DOHH2 (cell line): ENCODE data around the gene EDC3.

Source experiments
- EZH2phosphoT487 ChIP-seq: fragments of 200-600 bp; sonication (generic); IDR thresholded peaks from 2 replicates; pipeline ENCODE4 v1.6.1; 2017; ENCODE audit warnings: borderline replicate concordance, mild to moderate bottlenecking, antibody characterized with exemption, low read length, moderate library complexity, mixed read lengths
- TF ChIP-seq, protein P1 (sequence below): fragments of 200-600 bp; sonication (generic); IDR thresholded peaks from one replicate; pipeline ENCODE4 v1.5.1; 2014; ENCODE audit warnings: antibody characterized with exemption, mild to moderate bottlenecking, low read depth, low read length; ENCODE audit not compliant: poor library complexity, severe bottlenecking

DNA sequence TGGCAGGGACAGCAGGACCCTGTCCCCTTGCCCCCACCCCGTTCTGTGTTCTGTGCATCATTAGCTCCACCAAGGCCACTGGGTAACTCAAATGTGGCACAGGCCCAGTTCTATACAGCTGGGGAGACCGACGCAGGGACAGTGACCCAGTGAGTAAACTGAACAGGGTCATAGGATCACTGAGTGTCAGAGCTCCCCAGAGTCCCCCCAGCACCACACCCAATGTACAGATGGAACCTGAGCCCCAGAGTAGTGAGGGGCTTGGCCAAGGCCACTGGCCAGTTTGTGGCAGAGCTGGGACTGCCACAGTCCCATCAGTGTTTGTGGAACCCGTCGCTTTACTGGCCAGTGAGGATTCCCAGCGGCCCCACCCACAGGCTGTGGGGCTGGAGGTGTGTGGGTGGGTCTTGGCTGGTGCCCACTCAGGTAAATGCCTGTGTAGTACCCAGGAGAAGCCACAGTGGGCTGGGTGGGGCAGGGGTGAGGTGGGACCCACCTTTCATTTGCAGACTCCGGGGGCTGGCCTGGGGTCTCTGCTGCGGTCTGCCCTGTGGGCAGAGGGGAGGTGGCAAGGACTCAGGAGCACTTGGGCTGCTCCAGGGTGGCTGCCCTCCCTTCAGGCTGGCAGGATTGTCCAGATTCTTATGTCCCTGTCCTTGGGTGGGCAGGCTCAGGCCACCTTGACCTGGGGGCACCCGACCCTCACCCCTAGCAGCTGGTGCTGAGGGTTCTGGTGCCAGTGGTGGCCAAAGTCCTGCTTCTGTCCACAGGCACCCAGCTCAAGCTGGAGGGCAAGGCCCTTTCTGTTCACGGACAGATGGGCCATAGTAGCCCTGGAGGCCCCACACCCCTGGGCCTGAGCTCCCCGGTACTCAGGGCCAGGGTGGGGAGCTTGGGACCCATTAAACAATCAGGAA lies 91.8 kb downstream of the EDC3 start:
- TF ChIP-seq, protein P1, sequence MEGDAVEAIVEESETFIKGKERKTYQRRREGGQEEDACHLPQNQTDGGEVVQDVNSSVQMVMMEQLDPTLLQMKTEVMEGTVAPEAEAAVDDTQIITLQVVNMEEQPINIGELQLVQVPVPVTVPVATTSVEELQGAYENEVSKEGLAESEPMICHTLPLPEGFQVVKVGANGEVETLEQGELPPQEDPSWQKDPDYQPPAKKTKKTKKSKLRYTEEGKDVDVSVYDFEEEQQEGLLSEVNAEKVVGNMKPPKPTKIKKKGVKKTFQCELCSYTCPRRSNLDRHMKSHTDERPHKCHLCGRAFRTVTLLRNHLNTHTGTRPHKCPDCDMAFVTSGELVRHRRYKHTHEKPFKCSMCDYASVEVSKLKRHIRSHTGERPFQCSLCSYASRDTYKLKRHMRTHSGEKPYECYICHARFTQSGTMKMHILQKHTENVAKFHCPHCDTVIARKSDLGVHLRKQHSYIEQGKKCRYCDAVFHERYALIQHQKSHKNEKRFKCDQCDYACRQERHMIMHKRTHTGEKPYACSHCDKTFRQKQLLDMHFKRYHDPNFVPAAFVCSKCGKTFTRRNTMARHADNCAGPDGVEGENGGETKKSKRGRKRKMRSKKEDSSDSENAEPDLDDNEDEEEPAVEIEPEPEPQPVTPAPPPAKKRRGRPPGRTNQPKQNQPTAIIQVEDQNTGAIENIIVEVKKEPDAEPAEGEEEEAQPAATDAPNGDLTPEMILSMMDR = no peak
- no peak for TF ChIP-seq EZH2phosphoT487
